ENCODE results near the gene RPL36AL.

DNA sequence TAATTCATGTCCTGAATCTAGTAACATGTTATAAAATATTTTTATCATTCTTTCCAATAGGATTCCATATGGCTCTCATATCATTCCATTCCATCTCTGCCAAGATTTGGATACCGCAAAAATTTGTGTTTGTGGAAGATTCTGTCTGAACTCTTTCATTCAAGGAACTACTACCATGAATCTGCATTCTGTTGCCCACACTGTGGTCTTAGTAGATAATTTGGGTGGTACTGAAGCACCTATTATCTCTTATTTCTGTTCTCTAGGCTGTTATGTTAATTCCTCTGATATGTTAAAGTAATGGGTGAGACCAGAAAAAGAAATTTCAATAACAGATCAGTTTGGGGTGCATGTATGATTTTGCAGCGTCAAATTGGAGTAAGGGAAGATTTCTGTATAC, 6.2 kb downstream of the RPL36AL start:
- TF ChIP-seq EZH2 (IDR thresholded peaks at IDR 0.05; ENCODE audit: low read length): no peak
- TF ChIP-seq, protein P1, sequence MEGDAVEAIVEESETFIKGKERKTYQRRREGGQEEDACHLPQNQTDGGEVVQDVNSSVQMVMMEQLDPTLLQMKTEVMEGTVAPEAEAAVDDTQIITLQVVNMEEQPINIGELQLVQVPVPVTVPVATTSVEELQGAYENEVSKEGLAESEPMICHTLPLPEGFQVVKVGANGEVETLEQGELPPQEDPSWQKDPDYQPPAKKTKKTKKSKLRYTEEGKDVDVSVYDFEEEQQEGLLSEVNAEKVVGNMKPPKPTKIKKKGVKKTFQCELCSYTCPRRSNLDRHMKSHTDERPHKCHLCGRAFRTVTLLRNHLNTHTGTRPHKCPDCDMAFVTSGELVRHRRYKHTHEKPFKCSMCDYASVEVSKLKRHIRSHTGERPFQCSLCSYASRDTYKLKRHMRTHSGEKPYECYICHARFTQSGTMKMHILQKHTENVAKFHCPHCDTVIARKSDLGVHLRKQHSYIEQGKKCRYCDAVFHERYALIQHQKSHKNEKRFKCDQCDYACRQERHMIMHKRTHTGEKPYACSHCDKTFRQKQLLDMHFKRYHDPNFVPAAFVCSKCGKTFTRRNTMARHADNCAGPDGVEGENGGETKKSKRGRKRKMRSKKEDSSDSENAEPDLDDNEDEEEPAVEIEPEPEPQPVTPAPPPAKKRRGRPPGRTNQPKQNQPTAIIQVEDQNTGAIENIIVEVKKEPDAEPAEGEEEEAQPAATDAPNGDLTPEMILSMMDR (optimal IDR thresholded peaks at IDR 0.05 in 1 of 3, IDR thresholded peaks at IDR 0.05 in 1 of 3, conservative IDR thresholded peaks at IDR 0.05 in 1 of 3; ENCODE audit: extremely low read depth in 1 of 3, insufficient read depth in 2 of 3, low read length in 3 of 3): no peak

Measured in keratinocyte (primary cell).